PC-9 (cell line): ENCODE measurements around the gene ABCB6. TPM values are rescaled to one million over a fixed set of nuclear protein-coding genes. Genes with fewer than 3 reads are reported as not detected.

Experiments
- BruUV-seq: library from RNA; stranded (reverse); fragments of 400-500 nt; replicated peaks from 2 replicates; lab custom pipeline; 2021; lab: Mats Ljungman, UMichigan
- CTCF ChIA-PET: fragments of 300-600 bp; sonication (Branson Sonifier 250); formaldehyde crosslinking; loops from one replicate; lab custom pipeline; 2022; ENCODE audit warnings: antibody characterized with exemption; lab: Charles Lee
- POLR2A ChIA-PET: fragments of 300-600 bp; sonication (Branson Sonifier 250); formaldehyde crosslinking; loops from one replicate; lab custom pipeline; 2022; ENCODE audit warnings: antibody characterized with exemption; ENCODE audit not compliant: unreplicated experiment; lab: Charles Lee
- DNase-seq, 2 experiments: peaks; one replicate each; pipeline versions ENCODE4 v3.0.0 to v3.0.0-alpha.2; 2015 to 2022; ENCODE audit warnings: mixed read lengths in 1 of 2
- H2AFZ ChIP-seq: fragments of 200-600 bp; sonication (generic); 2 replicates; pipeline ENCODE4 v1.8.1; 2017; ENCODE audit warnings: antibody characterized with exemption
- H3F3A ChIP-seq: fragments of 200-600 bp; sonication (generic); 2 replicates; pipeline ENCODE4 v1.8.1; 2017; ENCODE audit warnings: antibody characterized with exemption, mild to moderate bottlenecking, low read depth; ENCODE audit not compliant: insufficient read depth
- H3K27ac ChIP-seq: fragments of 200-600 bp; sonication (generic); 2 replicates; pipeline ENCODE4 v1.6.1; 2016; ENCODE audit warnings: mixed run types
- H3K27me3 ChIP-seq: fragments of 200-600 bp; sonication (generic); 2 replicates; pipeline ENCODE4 v1.6.1; 2016; ENCODE audit warnings: low read depth, mixed run types; ENCODE audit not compliant: insufficient read depth
- H3K36me3 ChIP-seq: fragments of 200-600 bp; sonication (generic); 2 replicates; pipeline ENCODE4 v1.6.1; 2016; ENCODE audit warnings: low read depth, mixed run types
- H3K4me1 ChIP-seq: fragments of 200-600 bp; sonication (generic); replicated peaks from 2 replicates; pipeline ENCODE4 v1.6.1; 2016; ENCODE audit warnings: mixed run types; ENCODE audit not compliant: insufficient read depth
- H3K4me2 ChIP-seq: fragments of 200-600 bp; sonication (generic); 2 replicates; pipeline ENCODE4 v1.6.1; 2017; ENCODE audit warnings: mixed run types
- H3K4me3 ChIP-seq: fragments of 200-600 bp; sonication (generic); 2 replicates; pipeline ENCODE4 v1.6.1; 2016; ENCODE audit warnings: mixed run types
- H3K79me2 ChIP-seq: fragments of 200-600 bp; sonication (generic); 2 replicates; pipeline ENCODE4 v1.6.1; 2017; ENCODE audit warnings: low read depth, mixed run types
- H3K9me2 ChIP-seq: fragments of 200-600 bp; sonication (generic); 2 replicates; pipeline ENCODE4 v1.8.1; 2017; ENCODE audit warnings: mild to moderate bottlenecking; ENCODE audit not compliant: insufficient read depth
- H3K9me3 ChIP-seq: fragments of 200-600 bp; sonication (generic); 2 replicates; pipeline ENCODE4 v1.8.1; 2016; ENCODE audit warnings: low read depth; ENCODE audit not compliant: insufficient read depth
- H4K20me1 ChIP-seq: fragments of 200-600 bp; sonication (generic); 2 replicates; pipeline ENCODE4 v1.8.1; 2017; ENCODE audit not compliant: insufficient read depth
- EZH2 ChIP-seq: fragments of 200-600 bp; sonication (generic); IDR thresholded peaks from 2 replicates; pipeline ENCODE4 v1.8.0; 2017; ENCODE audit warnings: antibody characterized with exemption, low read depth
- intact Hi-C: fragments of 100-400 bp; cut with micrococcal nuclease; formaldehyde crosslinking; loops from one replicate; pipeline ENCODE4 v1.10.0; 2022; ENCODE audit not compliant: unreplicated experiment
- total RNA-seq: library from RNA; stranded (reverse); gene quantifications from 2 replicates; pipeline ENCODE4 v1.2.3, GENCODE V29; 2021
- TF ChIP-seq, protein P1 (sequence below): fragments of 200-600 bp; sonication (generic); conservative IDR thresholded peaks from 2 replicates; pipeline ENCODE4 v1.6.1; 2017; ENCODE audit warnings: mixed run types, antibody characterized with exemption, mild to moderate bottlenecking, moderate library complexity

ABCB6 gene
- total RNA-seq, 1 experiment from 2014 or later, result 41.4 TPM

DNA sequence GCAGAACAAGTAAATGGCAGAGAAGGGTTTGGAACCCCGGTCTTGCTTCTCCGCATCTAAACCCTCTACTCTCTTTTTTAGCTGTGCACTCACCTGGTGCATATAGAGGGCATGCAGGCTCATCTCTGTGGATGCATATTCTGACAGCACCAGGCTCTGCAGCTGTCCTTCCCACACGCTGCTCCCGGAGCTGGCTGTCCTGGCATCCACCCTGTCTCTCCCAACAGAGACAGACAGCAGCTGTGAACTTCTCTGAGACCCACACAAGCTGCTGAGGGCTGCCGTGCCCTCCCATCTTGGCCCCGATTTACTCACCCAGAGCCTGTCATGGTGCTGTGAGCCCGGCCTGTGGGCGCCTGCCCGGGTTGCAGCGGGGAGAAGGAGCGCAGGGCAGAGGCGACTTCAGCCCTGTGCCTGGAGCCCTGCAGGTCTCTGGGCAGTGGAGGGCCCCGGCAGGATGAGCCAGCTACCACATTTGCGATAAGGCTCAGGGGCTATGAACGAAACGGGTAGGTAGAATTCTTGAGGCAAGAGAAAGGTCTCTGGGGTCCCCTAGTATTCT lies 3.3 kb upstream of the ABCB6 start:
- POLR2A ChIA-PET, result no interaction called here
- Histone ChIP-seq H3F3A (peaks cover 16% of the 10 kb centered on the region; the same call in 1 of the 2 replicates), H2AFZ (no peak overlapping the region), H3K79me2 (no peaks in the 10 kb centered on the region), H3K36me3 (no peaks in the 10 kb centered on the region), H3K27ac (no peak overlapping the region), H3K9me2 (no peaks in the 10 kb centered on the region), H4K20me1 (no peaks in the 10 kb centered on the region), H3K4me2 (no peak overlapping the region), H3K27me3 (no peaks in the 10 kb centered on the region), H3K4me1 (peaks cover 6% of the 10 kb centered on the region), H3K9me3 (no peaks in the 10 kb centered on the region), H3K4me3 (no peak overlapping the region)
- DNase-seq, result no peak
- BruUV-seq, result no TSS peak
- CTCF ChIA-PET, result no interaction called here
- TF ChIP-seq EZH2, result no peak
- TF ChIP-seq, protein P1, sequence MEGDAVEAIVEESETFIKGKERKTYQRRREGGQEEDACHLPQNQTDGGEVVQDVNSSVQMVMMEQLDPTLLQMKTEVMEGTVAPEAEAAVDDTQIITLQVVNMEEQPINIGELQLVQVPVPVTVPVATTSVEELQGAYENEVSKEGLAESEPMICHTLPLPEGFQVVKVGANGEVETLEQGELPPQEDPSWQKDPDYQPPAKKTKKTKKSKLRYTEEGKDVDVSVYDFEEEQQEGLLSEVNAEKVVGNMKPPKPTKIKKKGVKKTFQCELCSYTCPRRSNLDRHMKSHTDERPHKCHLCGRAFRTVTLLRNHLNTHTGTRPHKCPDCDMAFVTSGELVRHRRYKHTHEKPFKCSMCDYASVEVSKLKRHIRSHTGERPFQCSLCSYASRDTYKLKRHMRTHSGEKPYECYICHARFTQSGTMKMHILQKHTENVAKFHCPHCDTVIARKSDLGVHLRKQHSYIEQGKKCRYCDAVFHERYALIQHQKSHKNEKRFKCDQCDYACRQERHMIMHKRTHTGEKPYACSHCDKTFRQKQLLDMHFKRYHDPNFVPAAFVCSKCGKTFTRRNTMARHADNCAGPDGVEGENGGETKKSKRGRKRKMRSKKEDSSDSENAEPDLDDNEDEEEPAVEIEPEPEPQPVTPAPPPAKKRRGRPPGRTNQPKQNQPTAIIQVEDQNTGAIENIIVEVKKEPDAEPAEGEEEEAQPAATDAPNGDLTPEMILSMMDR, result no peak
- intact Hi-C loops, result no loop called here

- no peak for DNase-seq
- Histone ChIP-seq H3F3A (peaks cover 16% of the 10 kb centered on the region; the same call in 1 of the 2 replicates), H3K79me2 (peaks cover 7% of the 10 kb centered on the region), H3K27ac (no peak overlapping the region), H3K4me3 (no peak overlapping the region), H3K4me1 (peaks cover 13% of the 10 kb centered on the region), H3K4me2 (no peak overlapping the region), H3K9me3 (no peaks in the 10 kb centered on the region), H4K20me1 (no peaks in the 10 kb centered on the region), H2AFZ (no peak overlapping the region), H3K36me3 (no peaks in the 10 kb centered on the region), H3K9me2 (no peaks in the 10 kb centered on the region), H3K27me3 (no peaks in the 10 kb centered on the region)
- CTCF ChIA-PET, result no interaction called here
- POLR2A ChIA-PET, result no interaction called here
- TF ChIP-seq, protein P1, result no peak
- TF ChIP-seq EZH2, result no peak
- intact Hi-C loops, result no loop called here
- BruUV-seq, result no TSS peak
These were observed 2.1 kb upstream of the ABCB6 start for GRCh38 chr2:219220652-219221402.

- Histone ChIP-seq H3F3A (peaks cover 16% of the 10 kb centered on the region; the same call in 1 of the 2 replicates), H3K9me2 (no peaks in the 10 kb centered on the region), H3K4me1 (peaks cover 13% of the 10 kb centered on the region), H4K20me1 (no peaks in the 10 kb centered on the region), H3K27me3 (no peaks in the 10 kb centered on the region), H3K9me3 (no peaks in the 10 kb centered on the region), H3K27ac (no peak overlapping the region), H3K4me3 (no peak overlapping the region), H2AFZ (no peak overlapping the region), H3K79me2 (peaks cover 7% of the 10 kb centered on the region), H3K36me3 (no peaks in the 10 kb centered on the region), H3K4me2 (no peak overlapping the region)
- CTCF ChIA-PET, result no interaction called here
- no peak for DNase-seq
- intact Hi-C loops, result loop anchor here (1.0 to 2.0 kb wide), 2 partner anchors 9 to 59 kb away; partner anchors contain the start of genes ANKZF1, ATG9A and NHEJ1
- no peak for TF ChIP-seq EZH2
- TF ChIP-seq, protein P1, result no peak
- POLR2A ChIA-PET, result no interaction called here
- no TSS peak for BruUV-seq
These were observed 1.2 kb upstream of the ABCB6 start for GRCh38 chr2:219219784-219220532.
